ENCODE results near the gene TSPAN18. TPM values are rescaled to one million over a fixed set of nuclear protein-coding genes. Genes with fewer than 3 reads are reported as not detected.

Gene TSPAN18
- polyA plus RNA-seq, 1 of the 3 experiments (the other 2 are of a cell fraction) = 0.72 TPM

- no peak overlapping the region for H3K4me3 ChIP-seq (ENCODE audit: low read depth in 2 of 2, low read length in 1 of 2)
- TF ChIP-seq FOXM1 (IDR thresholded peaks at IDR 0.05; ENCODE audit: low read depth) = no peak
- TF ChIP-seq NRF1 (IDR thresholded peaks at IDR 0.05; ENCODE audit: low read depth, low read length) = no peak
- TF ChIP-seq RAD21 (IDR thresholded peaks at IDR 0.05; ENCODE audit: low read length) = no peak
- TF ChIP-seq MEF2A (IDR thresholded peaks at IDR 0.05; ENCODE audit: borderline replicate concordance, low read depth) = no peak
- no peak for TF ChIP-seq YY1 (IDR thresholded peaks at IDR 0.05; ENCODE audit: low read depth)
- no peak for TF ChIP-seq RCOR1 (IDR thresholded peaks at IDR 0.05; ENCODE audit: low read length)
- no peak for TF ChIP-seq TEAD4 (IDR thresholded peaks at IDR 0.05; ENCODE audit: borderline replicate concordance, insufficient read depth)
- no peak for TF ChIP-seq ZBTB33 (IDR thresholded peaks at IDR 0.05; ENCODE audit: borderline replicate concordance, low read depth)
- TF ChIP-seq RFX5 (IDR thresholded peaks at IDR 0.05; ENCODE audit: low read length) = no peak
- no peak for TF ChIP-seq CHD2 (IDR thresholded peaks at IDR 0.05; ENCODE audit: low read length, partially characterized antibody)
- TF ChIP-seq CTCF (IDR thresholded peaks at IDR 0.05) = no peak
- TF ChIP-seq JUND (IDR thresholded peaks at IDR 0.05) = no peak
- TF ChIP-seq, protein P1, sequence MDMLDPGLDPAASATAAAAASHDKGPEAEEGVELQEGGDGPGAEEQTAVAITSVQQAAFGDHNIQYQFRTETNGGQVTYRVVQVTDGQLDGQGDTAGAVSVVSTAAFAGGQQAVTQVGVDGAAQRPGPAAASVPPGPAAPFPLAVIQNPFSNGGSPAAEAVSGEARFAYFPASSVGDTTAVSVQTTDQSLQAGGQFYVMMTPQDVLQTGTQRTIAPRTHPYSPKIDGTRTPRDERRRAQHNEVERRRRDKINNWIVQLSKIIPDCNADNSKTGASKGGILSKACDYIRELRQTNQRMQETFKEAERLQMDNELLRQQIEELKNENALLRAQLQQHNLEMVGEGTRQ (IDR thresholded peaks at IDR 0.05; ENCODE audit: borderline replicate concordance, low read depth, low read length) = no peak
- no peak for TF ChIP-seq EP300 (IDR thresholded peaks at IDR 0.05; ENCODE audit: borderline replicate concordance in 1 of 2, low read depth in 1 of 2, low read length in 1 of 2)
- no peak for TF ChIP-seq IRF3 (IDR thresholded peaks at IDR 0.05; ENCODE audit: low read depth, low read length)
- no peak for TF ChIP-seq RXRA (IDR thresholded peaks at IDR 0.05; ENCODE audit: borderline replicate concordance, low read depth)
- TF ChIP-seq REST (IDR thresholded peaks at IDR 0.05; ENCODE audit: low read depth, low read length) = no peak
- no peak for TF ChIP-seq FOSL2 (IDR thresholded peaks at IDR 0.05; ENCODE audit: borderline replicate concordance, low read depth)
- H3K9me2 ChIP-seq = no peaks in the 10 kb centered on the region
- no peak overlapping the region for H3K9ac ChIP-seq
- H3F3A ChIP-seq (replicated peaks; ENCODE audit: insufficient read depth) = peaks cover 2% of the 10 kb centered on the region
- no peak overlapping the region for H2AFZ ChIP-seq (ENCODE audit: low read depth)
- no peak overlapping the region for H3K27ac ChIP-seq (ENCODE audit: low read depth in 2 of 2, low read length in 1 of 2)
- H4K20me1 ChIP-seq (ENCODE audit: insufficient read depth) = no peaks in the 10 kb centered on the region
- WGBS (ENCODE audit: low lambda C conversion rate) = 57% methylated on average over 1 of the region's 1 CpG
- DNase-seq = no peak
- CTCF ChIA-PET = interaction anchor here (0.8 to 1.1 kb wide), 4 partner anchors 17 to 66 kb away, joined by 3 read pairs; no protein-coding TSS in a partner anchor
- no peak overlapping the region for H3K4me2 ChIP-seq
- no peaks in the 10 kb centered on the region for H3K79me2 ChIP-seq (ENCODE audit: insufficient read depth)
- H3K4me1 ChIP-seq (ENCODE audit: control insufficient read depth in 1 of 2, insufficient read depth in 2 of 2, low read depth in 1 of 2, low read length in 1 of 2) = peaks cover 5 to 43% of the 10 kb centered on the region in 2 experiments; a peak in 1 of 4 replicates
- H3K9me3 ChIP-seq = no peaks in the 10 kb centered on the region
- no peaks in the 10 kb centered on the region for H3K27me3 ChIP-seq (ENCODE audit: insufficient read depth)
- H3K36me3 ChIP-seq (replicated peaks in 1 of 2; ENCODE audit: control insufficient read depth in 1 of 2, insufficient read depth in 2 of 2, low read length in 1 of 2) = no peaks in the 10 kb centered on the region
- POLR2A ChIA-PET = no interaction called here
Measured at GRCh38 chr11:44889266-44889665, 162.5 kb downstream of the TSPAN18 start.
